T-helper 2 cell treated with Interferon-gamma antibody and Interleukin-4, amounts not matched to agents 5 μg/mL and 100 μg/mL, for 36 hours (primary cell): ENCODE measurements around the gene CCDC88B.

Experiments
- DNase-seq: peaks from one replicate; pipeline ENCODE4 v3.0.0; 2021; ENCODE audit warnings: low spot score
- H3K27ac Mint-ChIP-seq: one replicate; pipeline ENCODE4 v1.8.0; 2021; ENCODE audit warnings: mild to moderate bottlenecking, mixed read lengths
- H3K27me3 Mint-ChIP-seq: one replicate; pipeline ENCODE4 v1.8.0; 2021; ENCODE audit warnings: low read depth, mixed read lengths
- H3K36me3 Mint-ChIP-seq: one replicate; pipeline ENCODE4 v1.8.0; 2021; ENCODE audit warnings: low read depth, mixed read lengths
- H3K4me1 Mint-ChIP-seq: one replicate; pipeline ENCODE4 v1.8.0; 2021; ENCODE audit warnings: low read depth, mixed read lengths
- H3K4me3 Mint-ChIP-seq: one replicate; pipeline ENCODE4 v1.8.0; 2022; ENCODE audit warnings: mild to moderate bottlenecking, moderate library complexity, mixed read lengths
- H3K9me3 Mint-ChIP-seq: one replicate; pipeline ENCODE4 v1.8.0; 2021; ENCODE audit warnings: mixed read lengths

The CCDC88B gene, protein sequence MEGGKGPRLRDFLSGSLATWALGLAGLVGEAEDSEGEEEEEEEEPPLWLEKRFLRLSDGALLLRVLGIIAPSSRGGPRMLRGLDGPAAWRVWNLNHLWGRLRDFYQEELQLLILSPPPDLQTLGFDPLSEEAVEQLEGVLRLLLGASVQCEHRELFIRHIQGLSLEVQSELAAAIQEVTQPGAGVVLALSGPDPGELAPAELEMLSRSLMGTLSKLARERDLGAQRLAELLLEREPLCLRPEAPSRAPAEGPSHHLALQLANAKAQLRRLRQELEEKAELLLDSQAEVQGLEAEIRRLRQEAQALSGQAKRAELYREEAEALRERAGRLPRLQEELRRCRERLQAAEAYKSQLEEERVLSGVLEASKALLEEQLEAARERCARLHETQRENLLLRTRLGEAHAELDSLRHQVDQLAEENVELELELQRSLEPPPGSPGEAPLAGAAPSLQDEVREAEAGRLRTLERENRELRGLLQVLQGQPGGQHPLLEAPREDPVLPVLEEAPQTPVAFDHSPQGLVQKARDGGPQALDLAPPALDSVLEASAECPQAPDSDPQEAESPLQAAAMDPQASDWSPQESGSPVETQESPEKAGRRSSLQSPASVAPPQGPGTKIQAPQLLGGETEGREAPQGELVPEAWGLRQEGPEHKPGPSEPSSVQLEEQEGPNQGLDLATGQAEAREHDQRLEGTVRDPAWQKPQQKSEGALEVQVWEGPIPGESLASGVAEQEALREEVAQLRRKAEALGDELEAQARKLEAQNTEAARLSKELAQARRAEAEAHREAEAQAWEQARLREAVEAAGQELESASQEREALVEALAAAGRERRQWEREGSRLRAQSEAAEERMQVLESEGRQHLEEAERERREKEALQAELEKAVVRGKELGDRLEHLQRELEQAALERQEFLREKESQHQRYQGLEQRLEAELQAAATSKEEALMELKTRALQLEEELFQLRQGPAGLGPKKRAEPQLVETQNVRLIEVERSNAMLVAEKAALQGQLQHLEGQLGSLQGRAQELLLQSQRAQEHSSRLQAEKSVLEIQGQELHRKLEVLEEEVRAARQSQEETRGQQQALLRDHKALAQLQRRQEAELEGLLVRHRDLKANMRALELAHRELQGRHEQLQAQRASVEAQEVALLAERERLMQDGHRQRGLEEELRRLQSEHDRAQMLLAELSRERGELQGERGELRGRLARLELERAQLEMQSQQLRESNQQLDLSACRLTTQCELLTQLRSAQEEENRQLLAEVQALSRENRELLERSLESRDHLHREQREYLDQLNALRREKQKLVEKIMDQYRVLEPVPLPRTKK (N-terminal part only)

DNA sequence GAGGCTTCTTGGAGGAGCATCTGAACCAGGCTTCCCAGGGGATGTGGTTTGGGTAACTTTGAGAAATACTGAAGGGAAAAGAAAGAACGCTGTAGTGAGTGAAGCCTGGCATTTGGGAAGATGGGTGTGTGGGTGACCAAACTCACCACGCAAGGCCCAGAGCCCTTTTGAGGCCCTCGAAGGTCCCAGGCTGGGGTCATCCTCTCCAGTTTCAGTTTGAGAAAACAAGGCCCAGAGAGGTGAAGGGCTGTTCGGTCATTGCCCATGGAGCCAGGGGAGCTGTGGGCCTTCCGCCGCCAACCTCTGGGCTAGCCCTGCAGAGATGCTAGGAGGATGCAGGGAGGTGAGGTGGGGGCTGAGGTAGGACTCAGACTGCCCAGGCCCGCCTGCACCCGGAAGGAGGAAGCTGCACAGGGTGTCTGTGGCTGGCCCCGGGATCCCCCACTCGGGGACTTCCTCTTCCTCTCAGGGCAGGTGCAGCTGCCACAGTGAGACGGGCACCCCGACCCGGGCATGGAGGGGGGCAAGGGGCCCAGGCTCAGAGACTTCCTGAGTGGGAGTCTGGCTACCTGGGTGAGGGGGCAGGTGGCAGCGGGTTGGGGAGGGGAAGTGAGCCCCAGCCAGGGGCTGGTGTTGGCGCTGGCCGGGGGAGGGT, at the start of gene CCDC88B:
Gene CCDC88B, plus strand, starts transcription at position 451 of the 655 bp plus-strand sequence. Its CDS starts 63 bp downstream, at position 514.
- peaks cover 31% of the 10 kb centered on the region for H3K36me3 Mint-ChIP-seq
- peak; percentile 81 for DNase-seq
- peaks cover 35% of the 10 kb centered on the region for H3K4me1 Mint-ChIP-seq
- H3K27me3 Mint-ChIP-seq = no peaks in the 10 kb centered on the region
- peak within 1 kb of the TSS; percentile 92 for H3K27ac Mint-ChIP-seq
- peak within 1 kb of the TSS; percentile 93 for H3K4me3 Mint-ChIP-seq
- H3K9me3 Mint-ChIP-seq = no peaks in the 10 kb centered on the region

DNA sequence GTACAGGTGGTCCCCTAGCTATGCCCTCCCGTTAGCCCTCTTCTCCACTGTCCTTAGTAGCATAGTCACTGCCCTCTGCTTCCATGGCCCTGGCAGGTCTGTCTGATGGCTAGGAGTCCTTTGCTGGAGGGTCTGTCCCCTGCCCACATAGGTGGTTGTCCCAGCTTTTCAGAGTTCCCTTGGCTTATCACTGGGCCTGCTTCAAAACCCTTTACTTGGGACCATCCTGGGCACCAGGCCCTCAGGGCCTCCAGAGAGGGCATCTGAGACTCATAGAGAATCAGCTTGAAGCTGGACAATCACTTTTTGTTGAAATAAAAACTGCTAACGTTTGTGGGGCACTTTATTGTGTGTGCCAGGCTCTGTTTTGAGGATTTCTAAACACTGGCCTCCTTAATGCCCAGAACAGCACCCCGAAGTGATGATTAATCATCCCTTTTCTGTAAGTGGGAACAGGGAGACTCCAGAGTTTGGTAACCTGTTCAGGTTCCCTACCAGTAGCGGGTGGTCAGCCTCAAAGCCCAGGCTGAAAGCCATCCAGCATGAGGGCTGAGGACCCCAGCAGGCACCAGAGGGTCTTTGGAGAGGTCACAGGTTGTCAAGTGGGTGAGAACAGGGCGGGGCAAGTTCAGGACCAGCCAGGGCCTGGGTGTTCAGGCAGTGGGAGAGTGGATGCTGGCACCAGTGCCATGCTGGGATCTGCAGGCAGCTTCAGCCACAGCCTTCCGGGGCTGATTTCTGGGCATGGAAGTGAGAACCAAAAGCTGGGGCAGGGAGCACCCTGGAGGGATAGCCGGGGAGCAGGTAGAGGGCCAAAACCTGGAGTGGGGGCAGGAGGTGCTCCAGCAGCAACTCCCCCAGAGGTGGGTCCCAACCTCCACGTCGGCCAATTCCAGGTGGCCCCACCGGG, 49.4 kb upstream of the CCDC88B start:
- peaks cover 10% of the 10 kb centered on the region for H3K4me1 Mint-ChIP-seq
- H3K4me3 Mint-ChIP-seq = peak overlapping the region; percentile 79
- peaks cover 47% of the 10 kb centered on the region for H3K27me3 Mint-ChIP-seq
- H3K27ac Mint-ChIP-seq = no peak overlapping the region
- no peaks in the 10 kb centered on the region for H3K36me3 Mint-ChIP-seq
- H3K9me3 Mint-ChIP-seq = no peaks in the 10 kb centered on the region
- no peak for DNase-seq

DNA sequence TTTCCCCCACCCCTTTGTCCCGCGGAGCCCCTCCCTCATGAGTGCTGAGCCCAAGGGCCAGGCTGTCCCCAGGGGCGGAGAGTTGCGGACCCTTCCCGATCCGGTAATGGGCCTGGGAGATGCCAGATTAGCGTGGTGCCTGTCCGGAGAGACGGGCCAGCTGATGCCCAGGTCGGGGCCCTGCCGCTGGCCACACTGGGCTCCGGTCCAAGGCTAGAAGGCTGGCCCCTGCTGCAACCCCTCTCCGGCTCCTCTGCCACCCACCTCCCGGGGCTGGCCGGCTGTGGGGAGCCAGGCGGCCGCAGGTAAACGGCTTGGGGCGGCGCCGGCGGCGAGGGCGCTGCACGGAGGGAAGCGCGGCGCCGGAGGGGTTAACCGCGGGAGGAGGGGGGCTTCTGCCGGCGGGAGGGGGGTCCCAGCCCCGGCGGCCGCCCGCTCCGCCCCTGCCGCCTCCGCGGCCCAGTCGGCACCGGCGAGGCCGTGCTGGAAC, 48.7 kb upstream of the CCDC88B start, which contains the start of gene KCNK4:
Gene KCNK4, plus strand, starts transcription at position 41 of the 490 bp plus-strand sequence. CDS start 1,717 bp downstream, outside the sequence.
- Mint-ChIP-seq H3K27ac (no peak within 1 kb of the TSS), H3K27me3 (peaks cover 54% of the 10 kb centered on the region), H3K9me3 (no peaks in the 10 kb centered on the region), H3K4me1 (peaks cover 8% of the 10 kb centered on the region), H3K36me3 (no peaks in the 10 kb centered on the region), H3K4me3 (peak within 1 kb of the TSS; percentile 79)
- DNase-seq = no peak

DNA sequence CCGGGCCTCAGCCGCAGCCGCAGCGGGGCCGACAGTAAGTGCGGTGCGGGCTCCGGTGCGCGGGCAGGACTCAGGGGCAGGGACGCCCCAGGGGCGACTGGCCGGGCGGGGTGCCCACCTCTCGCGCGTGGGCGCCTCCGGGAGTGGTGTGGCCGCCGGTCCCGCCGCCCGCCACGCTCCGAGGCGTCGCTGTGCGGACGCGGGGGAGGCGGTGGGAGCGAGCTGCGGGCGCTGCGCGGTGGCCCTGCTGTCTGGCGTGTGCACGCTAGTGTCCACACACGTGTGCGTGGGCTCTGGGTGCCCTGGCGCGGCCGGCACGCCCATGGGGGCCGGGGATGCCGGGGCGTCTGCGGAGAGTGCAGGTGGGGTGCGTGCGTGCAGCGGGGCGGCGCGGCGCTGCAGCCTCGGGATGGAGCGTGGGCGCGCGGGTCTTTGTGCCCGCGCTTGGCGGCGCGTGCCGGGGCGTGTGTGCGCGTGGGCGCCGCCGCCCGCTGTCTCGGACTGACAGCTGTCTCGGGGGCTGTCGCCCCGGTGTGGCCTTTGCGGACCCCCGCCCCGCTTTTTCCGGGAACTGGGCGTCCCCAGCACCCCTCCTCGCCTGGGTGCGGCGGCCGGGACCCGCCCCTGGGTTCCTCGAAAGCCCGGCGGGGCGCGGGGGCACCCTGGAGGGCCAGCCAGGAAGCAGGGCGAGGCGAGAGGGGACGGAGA, 48.1 kb upstream of the CCDC88B start:
- no peak for DNase-seq
- Mint-ChIP-seq H3K4me3 (no peak overlapping the region), H3K27me3 (peaks cover 60% of the 10 kb centered on the region), H3K36me3 (no peaks in the 10 kb centered on the region), H3K27ac (no peak overlapping the region), H3K4me1 (peaks cover 2% of the 10 kb centered on the region), H3K9me3 (no peaks in the 10 kb centered on the region)

DNA sequence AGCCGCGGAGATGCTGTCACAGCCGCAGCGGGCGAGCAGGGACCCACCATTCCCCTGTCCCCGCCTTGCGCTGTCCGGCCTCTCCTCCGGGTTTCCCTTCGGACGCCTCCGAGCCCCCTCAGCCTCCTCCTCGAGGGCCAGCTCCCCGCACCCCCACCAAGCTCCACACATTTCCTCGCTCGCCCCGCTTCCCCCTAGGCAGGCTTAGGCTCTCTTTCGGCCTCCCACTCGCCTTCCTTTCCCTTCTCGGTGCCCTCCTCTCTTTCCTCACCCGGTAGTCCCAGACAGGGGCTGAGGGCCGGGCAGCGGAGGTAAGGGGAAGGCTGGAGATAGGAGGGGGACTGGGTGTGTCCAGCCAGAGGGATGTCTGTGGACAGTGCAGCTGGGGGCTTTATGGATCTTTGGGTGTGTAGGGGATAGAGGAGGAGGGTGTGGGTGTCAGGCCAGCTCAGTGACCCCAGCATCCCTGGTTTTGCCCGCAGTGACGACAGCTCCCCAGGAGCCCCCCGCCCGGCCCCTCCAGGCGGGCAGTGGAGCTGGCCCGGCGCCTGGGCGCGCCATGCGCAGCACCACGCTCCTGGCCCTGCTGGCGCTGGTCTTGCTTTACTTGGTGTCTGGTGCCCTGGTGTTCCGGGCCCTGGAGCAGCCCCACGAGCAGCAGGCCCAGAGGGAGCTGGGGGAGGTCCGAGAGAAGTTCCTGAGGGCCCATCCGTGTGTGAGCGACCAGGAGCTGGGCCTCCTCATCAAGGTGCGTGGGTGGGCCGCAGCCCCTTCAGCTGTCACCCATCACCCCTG, 47.3 kb upstream of the CCDC88B start:
- Mint-ChIP-seq H3K27ac (peak overlapping the region; percentile 26), H3K4me3 (peak overlapping the region; percentile 47), H3K4me1 (peaks cover 4% of the 10 kb centered on the region), H3K9me3 (no peaks in the 10 kb centered on the region), H3K27me3 (peaks cover 67% of the 10 kb centered on the region), H3K36me3 (no peaks in the 10 kb centered on the region)
- no peak for DNase-seq

DNA sequence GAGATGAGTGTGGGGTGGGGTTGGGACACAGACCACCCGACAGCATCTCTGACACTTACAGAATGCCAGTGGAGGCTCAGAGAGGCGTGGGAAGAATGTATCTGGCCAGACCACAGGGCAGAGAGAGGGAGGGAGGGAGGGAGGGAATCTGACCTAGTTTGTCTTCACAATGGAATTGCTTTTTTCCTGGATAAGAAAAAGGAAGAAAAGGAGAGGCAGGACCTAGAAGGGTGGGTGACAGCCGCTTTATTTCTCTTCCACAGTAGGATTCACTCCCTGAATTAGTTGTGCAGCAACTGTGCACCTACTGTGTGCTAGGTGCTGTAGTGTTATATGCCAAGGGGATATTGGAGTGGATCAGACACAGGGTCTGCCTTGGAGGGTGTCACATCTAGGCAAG, 45.2 kb upstream of the CCDC88B start:
- H3K4me1 Mint-ChIP-seq = peaks cover 7% of the 10 kb centered on the region
- H3K9me3 Mint-ChIP-seq = no peaks in the 10 kb centered on the region
- no peak overlapping the region for H3K4me3 Mint-ChIP-seq
- H3K36me3 Mint-ChIP-seq = no peaks in the 10 kb centered on the region
- no peak overlapping the region for H3K27ac Mint-ChIP-seq
- H3K27me3 Mint-ChIP-seq = peaks cover 80% of the 10 kb centered on the region
- no peak for DNase-seq

DNA sequence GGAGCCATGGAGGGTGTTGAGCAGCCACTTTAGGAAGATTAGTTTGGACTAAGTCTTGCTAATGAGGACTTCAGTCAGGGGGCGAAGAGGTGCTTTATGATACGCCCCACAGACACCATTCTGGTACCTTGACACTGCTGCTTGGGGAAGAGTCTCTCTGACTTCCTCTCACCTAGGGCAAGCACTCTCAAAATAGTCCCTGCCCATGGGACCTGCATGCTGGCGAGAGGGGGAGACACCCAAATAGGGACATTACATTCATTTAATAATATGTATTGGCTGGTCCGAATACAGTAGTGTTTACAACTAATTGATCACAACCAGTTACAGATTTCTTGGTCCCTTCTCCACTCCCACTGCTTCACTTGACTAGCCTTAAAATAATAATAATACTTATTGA, 44.2 kb upstream of the CCDC88B start:
- no peaks in the 10 kb centered on the region for H3K36me3 Mint-ChIP-seq
- H3K27ac Mint-ChIP-seq = no peak overlapping the region
- H3K4me1 Mint-ChIP-seq = peaks cover 11% of the 10 kb centered on the region
- H3K4me3 Mint-ChIP-seq = no peak overlapping the region
- H3K27me3 Mint-ChIP-seq = peaks cover 83% of the 10 kb centered on the region
- DNase-seq = no peak
- no peaks in the 10 kb centered on the region for H3K9me3 Mint-ChIP-seq

DNA sequence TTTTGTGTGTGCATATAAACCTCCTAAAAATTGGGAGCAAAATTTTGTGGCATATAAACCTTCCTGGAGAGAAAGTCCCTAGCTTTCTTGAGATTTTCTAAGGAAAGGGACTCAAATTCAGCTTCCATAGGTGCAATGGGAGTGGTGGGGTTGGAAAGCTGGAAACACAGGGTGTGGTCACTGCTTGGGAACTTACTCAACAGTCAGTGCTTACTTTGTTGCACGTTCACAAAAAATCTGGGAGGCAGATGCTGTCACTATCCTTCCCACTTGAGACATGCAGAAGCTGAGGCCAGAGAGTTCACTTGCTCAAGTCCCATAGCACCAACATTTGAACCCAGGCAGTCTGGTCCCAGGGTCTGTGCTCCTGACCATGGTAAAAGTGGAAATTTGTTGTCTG, 43.8 kb upstream of the CCDC88B start:
- Mint-ChIP-seq H3K4me1 (peaks cover 13% of the 10 kb centered on the region), H3K4me3 (no peak overlapping the region), H3K27ac (no peak overlapping the region), H3K27me3 (peaks cover 82% of the 10 kb centered on the region), H3K9me3 (no peaks in the 10 kb centered on the region), H3K36me3 (no peaks in the 10 kb centered on the region)
- no peak for DNase-seq

DNA sequence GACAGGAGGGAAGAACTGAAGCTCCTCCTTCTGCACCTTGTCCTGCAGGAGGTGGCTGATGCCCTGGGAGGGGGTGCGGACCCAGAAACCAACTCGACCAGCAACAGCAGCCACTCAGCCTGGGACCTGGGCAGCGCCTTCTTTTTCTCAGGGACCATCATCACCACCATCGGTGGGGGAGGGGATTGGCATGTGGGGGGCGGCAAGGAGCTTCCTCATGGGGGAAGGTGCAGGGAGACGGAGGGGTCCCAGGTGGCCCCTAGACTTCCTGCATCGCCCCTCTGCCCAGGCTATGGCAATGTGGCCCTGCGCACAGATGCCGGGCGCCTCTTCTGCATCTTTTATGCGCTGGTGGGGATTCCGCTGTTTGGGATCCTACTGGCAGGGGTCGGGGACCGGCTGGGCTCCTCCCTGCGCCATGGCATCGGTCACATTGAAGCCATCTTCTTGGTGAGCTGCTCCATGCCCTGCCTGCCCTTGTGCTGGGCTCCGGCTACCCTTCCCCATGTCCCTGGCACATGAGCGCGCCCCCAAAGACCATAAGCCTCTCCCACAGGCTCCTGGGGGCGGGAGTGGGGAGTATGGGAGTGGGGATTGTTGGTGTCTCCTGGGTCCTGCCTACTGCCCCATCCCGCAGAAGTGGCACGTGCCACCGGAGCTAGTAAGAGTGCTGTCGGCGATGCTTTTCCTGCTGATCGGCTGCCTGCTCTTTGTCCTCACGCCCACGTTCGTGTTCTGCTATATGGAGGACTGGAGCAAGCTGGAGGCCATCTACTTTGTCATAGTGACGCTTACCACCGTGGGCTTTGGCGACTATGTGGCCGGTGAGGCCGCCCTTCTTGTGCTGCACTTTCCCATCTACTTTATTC, 42.9 kb upstream of the CCDC88B start:
- peaks cover 13% of the 10 kb centered on the region for H3K4me1 Mint-ChIP-seq
- H3K27me3 Mint-ChIP-seq = peaks cover 86% of the 10 kb centered on the region
- DNase-seq = no peak
- no peak overlapping the region for H3K27ac Mint-ChIP-seq
- no peaks in the 10 kb centered on the region for H3K9me3 Mint-ChIP-seq
- no peak overlapping the region for H3K4me3 Mint-ChIP-seq
- no peaks in the 10 kb centered on the region for H3K36me3 Mint-ChIP-seq

DNA sequence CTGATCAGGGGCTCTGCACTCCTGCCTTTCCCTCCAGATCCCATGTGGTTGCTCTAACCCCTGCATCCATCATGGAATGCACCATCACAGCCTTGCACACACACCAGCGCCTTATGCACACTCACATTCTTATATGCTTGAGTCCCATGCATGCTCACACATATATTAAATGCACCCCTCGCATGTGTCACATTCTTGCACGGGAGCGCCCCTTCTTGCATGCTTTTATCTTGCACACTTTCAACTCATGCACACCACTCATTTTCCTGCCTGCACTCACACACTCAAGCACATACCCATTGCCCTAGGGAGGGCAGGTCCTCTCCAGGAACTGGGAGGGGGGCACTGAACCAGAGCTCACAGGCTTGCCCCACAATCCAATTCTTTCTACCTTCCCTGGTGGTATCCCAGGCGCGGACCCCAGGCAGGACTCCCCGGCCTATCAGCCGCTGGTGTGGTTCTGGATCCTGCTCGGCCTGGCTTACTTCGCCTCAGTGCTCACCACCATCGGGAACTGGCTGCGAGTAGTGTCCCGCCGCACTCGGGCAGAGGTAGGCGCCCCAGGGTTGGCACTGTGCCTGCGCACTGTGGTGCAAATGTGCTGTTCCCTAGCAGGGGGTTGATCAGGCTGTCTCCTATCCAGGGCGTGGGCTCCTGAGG, 42.2 kb upstream of the CCDC88B start:
- H3K27ac Mint-ChIP-seq = no peak overlapping the region
- no peak overlapping the region for H3K4me3 Mint-ChIP-seq
- no peak for DNase-seq
- H3K9me3 Mint-ChIP-seq = no peaks in the 10 kb centered on the region
- peaks cover 11% of the 10 kb centered on the region for H3K4me1 Mint-ChIP-seq
- H3K27me3 Mint-ChIP-seq = peaks cover 82% of the 10 kb centered on the region
- no peaks in the 10 kb centered on the region for H3K36me3 Mint-ChIP-seq
